ENCODE results near the gene NUP214. TPM values are rescaled to one million over a fixed set of nuclear protein-coding genes. Genes with fewer than 3 reads are reported as not detected.

Gene NUP214
- total RNA-seq, 2 experiments from 2014 or later: 19.7 to 69.6 TPM

DNA sequence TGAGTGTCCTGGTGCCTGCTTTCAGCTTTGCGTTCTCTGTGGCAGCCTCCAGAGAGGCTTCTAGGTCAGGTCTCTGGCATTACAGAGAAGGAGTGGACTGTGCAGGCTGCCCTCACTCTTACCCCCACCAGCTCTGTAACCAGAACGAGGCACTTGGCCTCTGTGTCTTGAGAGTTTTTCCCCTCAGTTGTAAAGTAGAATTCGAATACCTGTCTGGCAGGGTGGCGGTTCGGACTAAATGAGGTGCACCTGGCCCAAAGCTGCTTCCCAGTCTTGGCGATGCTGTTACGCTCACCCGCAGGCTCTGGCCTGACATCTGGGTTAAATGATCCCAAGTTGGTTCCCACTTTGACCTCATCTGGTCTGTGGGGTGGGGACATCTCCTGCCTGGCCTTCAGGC is 110.8 kb downstream of the NUP214 start:
- Histone ChIP-seq H3K9me2 (ENCODE audit: insufficient read depth, low read length) (no peaks in the 10 kb centered on the region), H3K4me2 (ENCODE audit: low read length) (no peak overlapping the region), H3K27ac (ENCODE audit: low read depth, low read length, poor library complexity, severe bottlenecking) (no peak overlapping the region), H3K9me3 (ENCODE audit: low read length) (no peaks in the 10 kb centered on the region), H3K4me3 (ENCODE audit: low read depth, low read length, poor library complexity, severe bottlenecking) (no peak overlapping the region), H3K4me1 (ENCODE audit: insufficient read depth, low read length, poor library complexity, severe bottlenecking) (peaks cover 9% of the 10 kb centered on the region), H2AFZ (ENCODE audit: low read length) (no peak overlapping the region), H3K79me2 (ENCODE audit: insufficient read depth, low read depth, low read length) (no peaks in the 10 kb centered on the region), H3K36me3 (ENCODE audit: insufficient read depth, low read length) (peaks cover 31% of the 10 kb centered on the region), H4K20me1 (ENCODE audit: insufficient read depth, low read length) (no peaks in the 10 kb centered on the region)
- intact Hi-C loops (cut with micrococcal nuclease; ENCODE audit: unreplicated experiment): no loop called here
- POLR2A ChIA-PET: no interaction called here
- TF ChIP-seq, protein P1, sequence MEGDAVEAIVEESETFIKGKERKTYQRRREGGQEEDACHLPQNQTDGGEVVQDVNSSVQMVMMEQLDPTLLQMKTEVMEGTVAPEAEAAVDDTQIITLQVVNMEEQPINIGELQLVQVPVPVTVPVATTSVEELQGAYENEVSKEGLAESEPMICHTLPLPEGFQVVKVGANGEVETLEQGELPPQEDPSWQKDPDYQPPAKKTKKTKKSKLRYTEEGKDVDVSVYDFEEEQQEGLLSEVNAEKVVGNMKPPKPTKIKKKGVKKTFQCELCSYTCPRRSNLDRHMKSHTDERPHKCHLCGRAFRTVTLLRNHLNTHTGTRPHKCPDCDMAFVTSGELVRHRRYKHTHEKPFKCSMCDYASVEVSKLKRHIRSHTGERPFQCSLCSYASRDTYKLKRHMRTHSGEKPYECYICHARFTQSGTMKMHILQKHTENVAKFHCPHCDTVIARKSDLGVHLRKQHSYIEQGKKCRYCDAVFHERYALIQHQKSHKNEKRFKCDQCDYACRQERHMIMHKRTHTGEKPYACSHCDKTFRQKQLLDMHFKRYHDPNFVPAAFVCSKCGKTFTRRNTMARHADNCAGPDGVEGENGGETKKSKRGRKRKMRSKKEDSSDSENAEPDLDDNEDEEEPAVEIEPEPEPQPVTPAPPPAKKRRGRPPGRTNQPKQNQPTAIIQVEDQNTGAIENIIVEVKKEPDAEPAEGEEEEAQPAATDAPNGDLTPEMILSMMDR (conservative IDR thresholded peaks at IDR 0.05; ENCODE audit: low read length): no peak
- no peak for TF ChIP-seq EZH2phosphoT487 (IDR thresholded peaks at IDR 0.05; ENCODE audit: borderline replicate concordance, low read depth, low read length)
- BruUV-seq (replicated peaks): no TSS peak
- CTCF ChIA-PET (ENCODE audit: unreplicated experiment): no interaction called here
- DNase-seq (ENCODE audit: low spot score): no peak

DNA sequence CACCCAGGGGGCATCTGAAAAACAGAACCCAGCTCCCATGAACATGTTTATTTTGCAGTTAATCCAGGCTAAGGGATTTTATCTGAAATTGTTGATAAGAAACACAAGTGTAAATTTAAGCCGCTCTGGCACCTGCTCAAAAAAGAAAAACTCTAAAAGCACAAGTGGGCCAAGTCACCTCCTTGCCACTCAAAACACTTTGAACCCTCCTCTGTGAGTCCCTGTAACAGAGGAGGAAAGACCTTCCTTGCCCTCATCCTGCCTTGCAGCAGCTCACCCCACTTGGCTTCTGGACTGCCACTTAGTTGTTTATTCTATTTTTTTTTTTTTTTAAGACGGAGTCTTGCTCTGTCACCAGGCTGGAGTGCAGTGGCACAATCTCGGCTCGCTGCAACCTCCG is 111.4 kb downstream of the NUP214 start:
- Histone ChIP-seq H3K9me2 (ENCODE audit: insufficient read depth, low read length) (no peaks in the 10 kb centered on the region), H2AFZ (ENCODE audit: low read length) (no peak overlapping the region), H3K79me2 (ENCODE audit: insufficient read depth, low read depth, low read length) (no peaks in the 10 kb centered on the region), H3K27ac (ENCODE audit: low read depth, low read length, poor library complexity, severe bottlenecking) (no peak overlapping the region), H4K20me1 (ENCODE audit: insufficient read depth, low read length) (no peaks in the 10 kb centered on the region), H3K4me1 (ENCODE audit: insufficient read depth, low read length, poor library complexity, severe bottlenecking) (peaks cover 9% of the 10 kb centered on the region), H3K4me3 (ENCODE audit: low read depth, low read length, poor library complexity, severe bottlenecking) (no peak overlapping the region), H3K9me3 (ENCODE audit: low read length) (no peaks in the 10 kb centered on the region), H3K36me3 (ENCODE audit: insufficient read depth, low read length) (peaks cover 26% of the 10 kb centered on the region), H3K4me2 (ENCODE audit: low read length) (no peak overlapping the region)
- no TSS peak for BruUV-seq (replicated peaks)
- ChIA-PET CTCF (ENCODE audit: unreplicated experiment) (no interaction called here), POLR2A (interaction anchor here (0.7 kb wide), 1 partner anchor 56 kb away, joined by 5 read pairs; no protein-coding TSS in a partner anchor)
- DNase-seq (ENCODE audit: low spot score): no peak
- intact Hi-C loops (cut with micrococcal nuclease; ENCODE audit: unreplicated experiment): no loop called here
- TF ChIP-seq, protein P1 (conservative IDR thresholded peaks at IDR 0.05; ENCODE audit: low read length): no peak
- TF ChIP-seq EZH2phosphoT487 (IDR thresholded peaks at IDR 0.05; ENCODE audit: borderline replicate concordance, low read depth, low read length): no peak

DNA sequence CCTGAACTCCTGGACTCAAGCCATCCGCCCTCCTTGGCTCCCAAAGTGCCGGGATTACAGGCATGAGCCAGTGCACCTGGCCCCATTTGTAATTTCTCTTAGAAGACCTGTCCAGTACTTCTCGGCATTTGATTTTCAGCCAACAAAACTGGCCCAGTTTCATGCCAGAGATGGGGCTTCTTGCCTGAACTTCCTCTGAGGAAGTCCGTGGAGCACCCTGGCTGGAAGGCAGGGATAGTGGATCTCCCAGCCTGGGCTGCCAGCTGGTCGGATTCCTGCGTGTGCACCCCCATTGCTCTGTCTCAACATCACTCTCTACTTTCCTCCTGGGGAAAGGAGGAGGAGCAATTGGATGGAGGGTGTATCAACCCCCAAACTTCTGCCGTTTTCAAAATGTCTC is 111.9 kb downstream of the NUP214 start:
- BruUV-seq (replicated peaks): no TSS peak
- TF ChIP-seq EZH2phosphoT487 (IDR thresholded peaks at IDR 0.05; ENCODE audit: borderline replicate concordance, low read depth, low read length): no peak
- TF ChIP-seq, protein P1 (conservative IDR thresholded peaks at IDR 0.05; ENCODE audit: low read length): no peak
- Histone ChIP-seq H3K4me2 (ENCODE audit: low read length) (no peak overlapping the region), H3K4me3 (ENCODE audit: low read depth, low read length, poor library complexity, severe bottlenecking) (no peak overlapping the region), H3K79me2 (ENCODE audit: insufficient read depth, low read depth, low read length) (no peaks in the 10 kb centered on the region), H2AFZ (ENCODE audit: low read length) (no peak overlapping the region), H3K27ac (ENCODE audit: low read depth, low read length, poor library complexity, severe bottlenecking) (no peak overlapping the region), H3K36me3 (ENCODE audit: insufficient read depth, low read length) (peaks cover 20% of the 10 kb centered on the region), H3K9me3 (ENCODE audit: low read length) (no peaks in the 10 kb centered on the region), H3K4me1 (ENCODE audit: insufficient read depth, low read length, poor library complexity, severe bottlenecking) (peaks cover 9% of the 10 kb centered on the region), H4K20me1 (ENCODE audit: insufficient read depth, low read length) (no peaks in the 10 kb centered on the region), H3K9me2 (ENCODE audit: insufficient read depth, low read length) (no peaks in the 10 kb centered on the region)
- CTCF ChIA-PET (ENCODE audit: unreplicated experiment): no interaction called here
- intact Hi-C loops (cut with micrococcal nuclease; ENCODE audit: unreplicated experiment): no loop called here
- POLR2A ChIA-PET: interaction anchor here (0.6 to 0.7 kb wide), 2 partner anchors 55 to 89 kb away, joined by 3 to 5 read pairs; no protein-coding TSS in a partner anchor
- no peak for DNase-seq (ENCODE audit: low spot score)

Data from OCI-LY7 (cell line).